NCI-H510A treated with DMSO at 0.1 percent for 48 hours (cell line): ENCODE measurements around the gene SDR42E1.
"Not testable (repeated sequence)": the region's sequence is repeated elsewhere in the genome, so short reads cannot be mapped to it uniquely, and the experiment has no call there.

ENCODE experiments used
- DNase-seq: peaks from one replicate; lab custom pipeline; 2025; lab: John Stamatoyannopoulos, UW

The SDR42E1 gene

DNA sequence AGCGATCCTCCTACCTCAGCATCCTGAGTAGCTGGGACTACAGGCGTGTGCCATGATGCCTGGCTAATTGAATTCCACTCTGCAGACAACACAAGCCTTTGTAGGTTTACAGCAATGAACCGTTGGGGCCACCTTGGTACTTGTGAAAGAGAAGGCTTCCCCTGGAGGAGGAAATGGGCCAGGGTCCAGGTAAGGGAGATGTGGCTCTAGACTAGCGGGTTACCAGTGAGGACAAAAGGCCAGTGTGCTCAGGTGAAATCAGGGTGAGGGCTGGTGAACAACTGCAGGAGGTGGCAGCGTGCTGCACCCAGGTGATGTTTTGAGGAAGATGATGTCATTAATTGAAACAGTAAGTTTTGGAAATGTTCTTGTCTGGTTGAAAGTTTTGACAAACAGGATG is 6.7 kb downstream of the SDR42E1 start:
- no peak for DNase-seq

DNA sequence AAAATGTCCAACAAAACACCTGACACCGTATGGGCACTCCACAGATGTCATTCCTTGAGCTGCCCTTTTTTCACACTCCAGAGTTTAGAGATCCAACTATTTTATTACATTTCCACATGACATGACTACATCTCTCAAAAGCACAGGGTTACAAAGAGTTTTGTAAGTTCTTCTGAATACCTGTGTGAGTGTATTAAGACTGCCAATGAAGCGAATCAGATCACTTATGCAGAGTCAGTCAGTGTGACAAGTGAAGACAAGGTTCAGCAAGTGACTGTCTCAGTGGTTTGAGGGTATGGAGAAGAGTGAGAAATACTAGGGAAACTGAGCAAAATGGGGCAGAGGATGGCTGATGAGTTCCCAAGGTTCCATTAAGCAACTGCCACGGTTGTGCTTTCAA is 8.4 kb downstream of the SDR42E1 start:
- no peak for DNase-seq

DNA sequence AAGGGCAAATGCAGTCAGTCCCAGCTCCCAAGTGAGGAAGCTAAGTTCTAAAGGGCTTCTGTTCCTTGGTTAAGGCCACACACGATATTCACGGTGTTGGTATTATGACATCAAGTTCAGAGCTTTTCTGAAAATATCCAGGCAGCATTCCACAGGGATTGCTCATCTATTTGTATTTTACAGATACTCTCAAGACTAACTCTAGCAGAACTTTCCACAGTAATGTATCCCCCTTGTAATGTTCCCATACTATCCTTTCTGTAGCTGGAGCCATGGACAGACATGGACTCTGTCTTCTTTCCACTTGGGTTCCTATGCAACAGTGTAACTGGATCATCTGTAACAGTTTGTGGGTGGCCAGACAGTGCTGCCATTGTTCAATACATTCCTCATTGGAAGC is 13.5 kb downstream of the SDR42E1 start:
- no peak for DNase-seq

DNA sequence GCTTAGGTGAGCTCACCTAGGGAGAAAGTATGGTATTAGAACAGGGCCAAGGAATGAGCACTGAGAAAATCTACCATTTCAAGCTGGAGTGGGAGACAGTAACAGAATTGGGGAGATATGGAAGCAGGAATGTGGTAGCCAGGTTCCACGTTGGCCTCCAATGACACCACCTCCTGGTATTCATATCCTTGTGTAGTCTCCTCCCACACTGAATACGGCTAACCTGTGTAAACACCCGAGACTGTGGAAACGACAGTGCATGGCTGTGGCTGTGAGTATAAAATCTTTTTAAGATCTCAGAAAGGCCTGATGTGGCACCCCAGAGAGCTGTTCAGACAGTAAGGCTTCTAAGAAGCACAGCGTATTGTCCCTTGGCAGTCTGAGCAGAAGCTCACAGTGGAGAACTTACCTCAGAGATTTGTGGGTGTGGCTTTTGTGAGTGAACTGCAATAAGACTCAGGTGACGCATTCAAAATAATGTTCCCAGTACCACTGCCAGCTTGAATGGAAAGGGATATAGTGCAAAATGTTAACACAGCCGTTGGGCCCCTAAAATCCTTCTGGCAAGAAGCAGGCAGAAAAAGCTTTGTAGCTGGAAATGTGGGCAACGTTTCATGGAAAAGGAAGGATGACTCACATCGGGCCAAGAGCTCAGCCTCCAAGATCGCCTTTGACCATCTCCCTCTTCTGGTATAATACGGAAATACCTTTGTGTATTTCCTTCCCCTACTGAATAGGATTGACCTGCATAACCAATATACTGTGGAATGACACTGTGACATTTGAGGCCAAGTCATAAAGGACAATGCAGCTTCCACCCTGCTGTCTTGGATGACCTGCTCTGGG is 14.4 kb downstream of the SDR42E1 start:
- DNase-seq = no peak

DNA sequence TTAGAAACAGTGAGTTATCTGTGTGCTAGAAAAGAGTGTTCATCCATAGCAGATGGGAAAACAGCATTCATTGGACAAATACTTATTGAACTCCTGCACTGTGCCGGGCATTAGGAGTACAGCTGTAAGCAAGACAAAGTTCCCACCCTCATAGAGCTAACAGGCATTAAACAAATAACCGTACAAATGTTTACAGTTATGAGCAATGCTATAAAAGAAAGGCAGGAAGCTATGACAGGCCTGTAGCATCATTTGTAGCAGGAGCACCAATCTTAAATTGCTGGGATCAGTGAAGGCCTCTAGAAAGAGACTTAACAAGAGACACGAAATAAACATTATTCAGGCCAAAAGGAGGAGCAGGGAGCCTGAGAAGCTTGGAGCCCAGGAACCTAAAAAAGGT is 15.6 kb downstream of the SDR42E1 start:
- DNase-seq = no peak

DNA sequence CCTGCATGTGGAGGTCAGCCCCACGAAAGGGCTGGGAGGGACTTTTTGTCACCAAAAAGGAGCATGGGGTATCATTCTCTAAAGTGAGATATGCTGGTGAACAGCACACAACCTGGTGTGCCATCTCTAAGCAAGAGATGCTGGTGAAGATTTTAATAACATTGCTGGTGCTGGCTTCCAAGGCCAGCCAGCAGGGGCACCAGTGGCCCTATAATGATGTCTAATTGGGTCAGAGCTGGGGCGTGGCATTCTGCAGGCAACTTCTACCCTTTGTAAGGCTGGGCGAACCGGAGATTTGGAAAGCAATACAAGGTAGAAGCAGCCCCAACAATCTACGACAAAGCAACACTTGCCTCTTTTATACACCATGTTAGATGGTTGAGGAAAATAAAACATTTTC is 16.8 kb downstream of the SDR42E1 start:
- no peak for DNase-seq

DNA sequence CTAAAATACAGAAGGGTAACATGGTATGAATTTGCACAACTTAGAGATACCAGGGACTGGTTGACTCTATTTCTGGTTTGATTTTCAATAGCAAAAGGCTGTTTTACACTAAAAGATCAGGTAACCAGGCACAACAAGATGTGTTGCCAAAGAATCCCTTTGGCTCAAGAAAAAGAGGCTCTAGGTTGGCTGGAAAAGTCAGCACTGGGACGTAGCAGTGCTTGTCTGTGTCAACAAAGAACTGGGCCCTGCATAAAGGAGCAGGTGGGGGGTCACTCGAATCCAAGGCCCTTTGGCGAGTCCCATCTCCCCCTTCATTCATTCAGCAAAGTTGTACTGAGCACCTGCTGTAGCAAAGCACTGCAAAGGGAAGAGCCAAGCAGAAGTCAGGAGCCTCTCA is 18.4 kb downstream of the SDR42E1 start:
- no peak for DNase-seq

DNA sequence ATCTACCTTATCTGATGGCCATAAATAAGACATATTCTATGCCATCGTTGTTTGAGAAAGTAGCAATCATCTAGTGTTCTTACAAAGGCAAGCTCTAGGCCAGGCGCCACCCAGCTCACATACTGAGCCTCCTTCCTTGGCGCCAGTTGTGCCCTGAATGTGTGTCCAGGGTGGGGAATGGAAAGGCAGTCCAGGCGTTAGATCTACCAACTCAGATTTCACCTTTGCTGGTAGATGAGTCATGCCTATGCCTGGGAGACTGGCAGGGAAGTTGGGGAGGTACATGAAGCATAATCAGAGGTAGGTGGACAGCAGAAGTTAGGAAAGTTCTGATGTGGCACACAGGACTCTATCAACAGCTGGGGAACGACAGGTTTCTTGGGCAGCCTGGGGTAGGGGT is 23.6 kb downstream of the SDR42E1 start:
- no peak for DNase-seq

DNA sequence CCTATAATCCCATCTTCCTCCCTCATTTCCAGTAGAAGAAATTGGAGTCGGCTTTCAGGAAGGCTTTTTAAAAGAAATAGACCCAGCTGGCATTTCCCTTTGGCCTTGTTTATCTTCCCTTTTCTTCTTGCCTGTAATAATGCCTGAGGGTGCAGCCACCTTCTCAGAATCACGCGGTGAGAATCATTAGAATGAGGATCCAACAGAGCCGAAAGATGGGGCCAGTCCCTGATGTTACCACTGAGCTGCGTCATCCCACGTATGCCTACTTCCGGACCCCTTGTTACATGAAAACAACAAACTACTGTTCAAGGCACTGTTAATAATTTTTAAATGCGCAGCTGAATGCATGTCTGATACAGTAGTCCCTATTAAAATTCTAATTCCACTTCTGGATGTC is 24.1 kb downstream of the SDR42E1 start:
- no peak for DNase-seq

DNA sequence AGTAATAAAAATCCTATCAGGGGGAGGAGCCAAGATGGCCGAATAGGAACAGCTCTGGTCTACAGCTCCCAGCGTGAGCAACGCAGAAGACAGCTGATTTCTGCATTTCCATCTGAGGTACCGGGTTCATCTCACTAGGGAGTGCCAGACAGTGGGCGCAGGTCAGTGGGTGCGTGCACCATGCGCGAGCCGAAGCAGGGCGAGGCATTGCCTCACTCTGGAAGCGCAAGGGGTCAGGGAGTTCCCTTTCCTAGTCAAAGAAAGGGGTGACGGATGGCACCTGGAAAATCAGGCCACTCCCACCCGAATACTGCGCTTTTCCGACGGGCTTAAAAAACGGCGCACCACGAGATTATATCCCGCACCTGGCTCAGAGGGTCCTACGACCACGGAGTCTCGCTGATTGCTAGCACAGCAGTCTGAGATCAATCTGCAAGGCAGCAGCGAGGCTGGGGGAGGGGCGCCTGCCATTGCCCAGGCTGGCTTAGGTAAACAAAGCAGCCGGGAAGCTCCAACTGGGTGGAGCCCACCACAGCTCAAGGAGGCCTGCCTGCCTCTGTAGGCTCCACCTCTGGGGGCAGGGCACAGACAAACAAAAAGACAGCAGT is 33.8 kb downstream of the SDR42E1 start:
- not testable (repeated sequence) for DNase-seq

DNA sequence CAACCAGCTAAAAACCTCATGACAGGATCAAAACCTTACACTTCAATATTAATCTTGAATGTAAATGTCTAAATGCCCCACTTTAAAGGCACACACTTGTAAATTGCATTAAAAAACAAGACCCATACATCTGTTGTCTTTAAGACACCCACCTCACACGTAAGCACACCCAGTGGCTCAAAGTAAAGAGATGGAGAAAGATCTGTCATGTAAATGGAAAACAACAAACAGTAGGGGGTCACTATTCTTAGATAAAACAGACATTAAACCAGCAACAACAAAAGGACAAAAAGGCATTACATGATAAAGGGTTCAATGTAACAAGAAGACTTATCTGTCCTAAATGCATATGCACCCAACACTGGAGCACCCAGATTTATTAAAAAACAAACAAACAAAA is 35.6 kb downstream of the SDR42E1 start:
- no peak for DNase-seq

DNA sequence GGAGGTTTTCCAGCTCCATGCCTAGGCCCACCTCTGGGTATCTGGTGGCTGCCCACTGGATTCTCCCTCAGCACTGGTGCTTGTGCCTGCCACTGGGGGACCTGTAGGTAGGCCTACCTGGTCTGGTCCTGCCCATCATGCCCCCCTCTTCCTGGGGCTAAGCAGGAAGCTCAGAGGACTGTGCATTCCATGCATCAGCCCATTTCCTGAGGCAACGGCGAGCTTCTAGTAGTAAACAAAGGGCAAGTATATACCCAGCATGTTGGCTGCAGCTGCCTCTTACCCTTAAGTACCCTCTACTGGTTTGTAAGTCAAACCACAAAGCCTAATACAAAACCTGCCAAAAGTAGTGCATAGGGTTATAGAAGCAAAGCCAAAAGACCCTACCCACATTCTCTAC is 37.5 kb downstream of the SDR42E1 start:
- peak; percentile 28 for DNase-seq

DNA sequence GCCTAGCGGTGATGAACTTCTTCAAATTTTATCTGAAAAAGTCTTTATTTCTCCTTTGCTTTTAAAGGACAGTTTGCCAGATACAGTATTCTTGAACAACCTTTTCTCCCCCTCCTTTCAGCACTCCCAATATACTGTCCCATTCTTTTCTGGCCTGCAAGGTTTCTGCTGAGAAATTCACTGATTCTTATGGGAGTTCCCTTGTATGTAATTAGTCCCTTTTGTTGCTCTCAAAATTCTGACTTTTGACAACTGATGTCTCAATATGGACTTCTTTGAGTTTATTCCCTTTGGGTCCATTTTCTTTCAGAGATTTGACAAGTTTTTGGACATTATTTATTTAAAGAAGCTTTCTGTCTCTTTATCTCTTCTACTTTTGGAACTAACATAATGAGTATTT is 39.4 kb downstream of the SDR42E1 start:
- DNase-seq = no peak

DNA sequence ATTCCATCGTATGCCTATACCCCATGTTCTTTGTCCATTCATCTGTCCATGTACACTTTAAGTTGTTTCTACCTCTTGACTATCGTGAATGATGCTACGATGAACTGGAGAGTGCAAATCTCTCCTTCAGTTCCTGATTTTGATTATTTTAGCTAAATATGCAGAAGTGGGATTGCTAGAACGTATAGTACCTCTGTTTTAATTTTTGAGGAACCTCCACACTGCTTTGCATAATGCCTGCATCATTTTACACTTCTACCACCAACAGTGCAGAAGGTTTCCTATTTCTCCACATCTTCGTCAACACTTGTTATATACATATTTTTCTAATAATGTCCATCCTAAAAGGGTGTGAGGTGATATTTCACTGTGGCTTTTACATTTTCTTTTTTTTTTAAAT is 43.9 kb downstream of the SDR42E1 start:
- no peak for DNase-seq

DNA sequence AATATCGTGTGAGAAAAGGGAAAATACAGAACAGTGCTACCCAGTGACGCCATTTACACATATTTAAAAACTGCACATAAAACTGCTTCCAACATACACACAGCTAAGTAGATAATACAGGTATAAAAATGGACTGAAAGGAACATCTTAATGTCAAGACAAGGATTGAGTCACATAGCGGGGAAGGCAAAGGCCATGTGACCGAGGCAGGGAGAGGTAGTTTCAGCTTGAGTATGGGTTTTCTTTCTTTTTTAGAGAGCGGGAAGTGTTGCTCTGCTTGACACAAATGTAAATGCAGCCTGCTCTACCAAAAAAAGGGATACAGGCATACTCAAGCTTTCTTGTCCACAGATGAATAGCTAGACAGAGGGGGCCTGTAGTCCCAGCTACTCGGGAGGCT is 46.5 kb downstream of the SDR42E1 start:
- no peak for DNase-seq

DNA sequence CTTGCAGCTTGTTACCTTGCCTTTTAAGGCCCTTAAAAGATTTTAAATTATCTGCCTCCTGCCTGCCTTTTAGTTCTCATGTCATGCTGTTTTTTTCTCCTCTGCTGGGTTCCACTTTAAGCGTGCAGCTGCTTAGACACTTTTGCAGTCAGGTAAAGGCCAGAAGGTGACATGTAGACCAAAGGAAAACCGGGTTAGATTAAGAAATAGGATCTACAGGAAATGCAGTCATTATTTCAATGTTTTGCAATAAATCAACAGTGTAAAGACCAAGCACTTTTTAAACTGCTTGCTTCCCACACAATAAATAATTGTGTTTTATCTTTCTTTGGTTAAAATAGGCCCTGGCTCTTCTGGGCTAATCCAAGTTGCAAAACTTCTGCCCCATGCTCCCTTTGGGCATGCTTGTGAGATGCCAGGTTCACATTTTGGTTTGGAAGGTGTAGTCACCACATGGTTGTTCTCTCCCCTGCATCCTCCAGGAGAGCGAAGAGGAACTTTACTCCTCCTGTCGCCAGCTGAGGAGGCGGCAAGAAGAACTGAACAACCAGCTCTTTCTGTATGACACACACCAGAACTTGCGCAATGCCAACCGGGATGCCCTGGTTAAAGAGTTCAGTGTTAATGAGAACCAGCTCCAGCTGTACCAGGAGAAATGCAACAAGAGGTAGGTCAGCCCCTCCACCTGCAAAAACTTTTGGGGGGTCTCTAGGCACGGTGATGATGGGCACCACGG is 54.9 kb downstream of the SDR42E1 start:
- no peak for DNase-seq

DNA sequence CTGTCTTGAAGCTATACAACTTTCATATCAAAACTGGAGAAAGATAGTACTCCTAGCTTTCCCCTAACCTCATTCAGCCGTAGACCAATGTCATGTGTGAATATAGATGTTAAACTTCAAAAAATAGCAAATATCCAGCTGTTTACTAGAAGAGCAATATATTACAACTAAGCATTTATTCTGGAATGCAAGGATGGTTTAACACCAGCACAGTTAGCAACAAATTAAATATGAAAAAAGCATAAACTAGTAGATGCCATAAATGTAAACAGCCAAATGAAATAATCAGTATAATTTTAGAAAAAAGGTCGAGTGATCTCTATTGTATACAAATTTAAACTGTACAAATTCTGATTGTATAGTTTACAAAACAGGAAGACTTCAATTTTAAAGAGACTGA is 59.7 kb downstream of the SDR42E1 start:
- DNase-seq = no peak

DNA sequence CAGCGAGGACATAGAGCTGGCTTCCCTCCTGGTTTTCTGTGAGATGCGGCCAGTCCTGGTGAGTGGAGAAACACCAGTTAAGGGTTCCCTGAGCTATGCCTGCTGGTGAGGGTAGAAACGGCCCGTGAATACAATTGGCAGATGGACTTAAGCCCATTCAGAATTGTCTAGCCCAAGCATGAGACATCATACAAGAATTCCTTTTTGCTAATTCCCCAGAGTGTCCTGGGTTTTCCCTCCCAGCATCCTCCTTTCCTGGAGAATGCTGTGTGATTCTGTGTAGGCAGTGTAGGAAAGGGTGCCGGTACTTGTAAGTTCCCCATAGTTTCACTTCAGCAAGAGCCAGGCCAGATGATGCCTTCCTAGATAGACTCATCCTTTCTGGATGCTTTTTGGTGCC is 65.1 kb downstream of the SDR42E1 start:
- no peak for DNase-seq

DNA sequence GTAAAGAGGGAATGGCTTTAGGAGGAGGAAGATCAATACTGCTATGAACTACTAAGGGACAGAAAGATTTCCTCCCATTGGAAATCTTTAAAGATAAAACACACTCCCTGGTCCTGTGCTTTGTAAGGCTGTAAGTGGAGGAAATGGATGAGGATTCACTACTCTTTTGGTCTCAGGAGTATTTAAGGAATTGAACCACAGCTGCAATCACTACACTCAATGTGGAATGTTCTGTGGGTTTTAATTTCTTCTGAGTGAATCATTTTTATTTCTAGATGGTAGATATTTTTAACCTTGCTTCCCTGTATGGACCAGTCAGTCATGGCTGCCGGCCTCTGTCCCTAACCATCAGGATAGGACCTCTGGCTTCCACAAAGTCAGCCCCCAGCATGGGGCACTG is 65.6 kb downstream of the SDR42E1 start:
- no peak for DNase-seq

DNA sequence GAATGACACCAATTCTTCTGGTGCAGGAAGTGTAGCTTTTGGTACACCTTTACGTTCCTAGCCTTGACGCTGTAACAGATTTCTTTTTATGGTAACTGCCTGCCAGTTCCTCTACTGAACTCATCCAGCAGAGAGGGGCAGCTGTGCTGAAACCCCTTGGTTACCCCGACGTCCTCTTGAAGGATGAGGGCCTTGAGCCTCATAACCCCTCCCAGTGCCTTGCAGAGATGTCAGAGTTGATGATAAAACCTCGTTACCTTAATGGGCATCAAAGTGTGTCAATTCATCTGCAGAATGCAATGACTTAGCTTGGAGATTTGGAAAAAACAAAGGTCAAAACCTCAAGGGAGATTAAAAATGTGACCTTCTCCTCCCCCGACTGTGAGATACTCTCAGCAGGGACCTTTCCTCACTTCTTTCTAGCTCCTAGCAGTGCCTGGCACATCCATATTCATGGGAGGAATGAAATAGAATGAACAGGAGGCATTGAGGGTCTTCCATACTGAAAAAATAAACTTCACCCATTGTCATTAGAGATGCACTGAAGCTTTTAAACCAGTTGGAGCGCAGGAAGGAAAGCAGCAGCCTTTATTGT is 69.2 kb downstream of the SDR42E1 start:
- DNase-seq = no peak

DNA sequence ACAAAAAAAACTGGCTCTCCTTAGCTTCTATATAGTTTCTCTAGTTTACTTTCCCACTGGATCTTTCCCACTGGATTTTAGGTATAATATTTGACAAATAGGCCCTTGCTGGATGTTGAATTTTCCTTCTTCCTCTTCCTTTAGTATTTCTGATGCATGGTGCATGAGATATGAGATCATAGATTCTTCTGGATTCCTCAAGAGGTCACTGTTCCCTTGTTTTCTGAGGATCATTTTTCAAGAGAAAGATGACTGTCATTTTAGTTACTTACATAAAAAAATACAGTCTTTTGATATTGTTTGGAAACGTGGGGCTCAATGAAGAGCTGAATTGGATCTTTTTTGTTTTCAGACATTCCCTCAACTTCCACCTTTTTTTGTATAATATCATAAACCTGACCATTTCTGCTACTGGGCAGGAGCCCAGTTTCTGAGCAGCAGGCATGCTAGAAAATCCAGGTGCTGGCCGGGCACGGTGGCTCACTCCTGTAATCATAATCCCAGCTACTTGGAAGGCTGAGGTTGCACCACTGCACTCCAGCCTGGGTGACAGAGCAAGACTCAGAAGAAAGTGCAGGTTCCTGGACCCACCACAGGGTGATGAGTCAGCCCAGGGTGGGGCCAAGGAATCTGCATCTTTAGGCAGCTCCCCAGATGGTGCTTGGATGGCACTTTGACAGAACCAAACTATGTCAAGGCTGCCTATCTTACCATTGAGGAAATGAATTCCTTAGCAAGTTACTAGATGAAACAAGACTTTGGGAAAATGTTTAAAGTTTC is 70.3 kb downstream of the SDR42E1 start:
- peak; percentile 25 for DNase-seq
